GM12872 (cell line): ENCODE measurements around the gene SMYD2.

Experiments
- TF ChIP-seq, protein P1 (sequence below): IDR thresholded peaks from 3 replicates; pipeline ENCODE4 v1.5.1; 2011; ENCODE audit warnings: low read depth, mild to moderate bottlenecking, low read length, moderate library complexity; ENCODE audit not compliant: insufficient read depth

Gene SMYD2

GRCh38 chr1:214362188-214362882, 81.4 kb downstream of the SMYD2 start:
- TF ChIP-seq, protein P1, sequence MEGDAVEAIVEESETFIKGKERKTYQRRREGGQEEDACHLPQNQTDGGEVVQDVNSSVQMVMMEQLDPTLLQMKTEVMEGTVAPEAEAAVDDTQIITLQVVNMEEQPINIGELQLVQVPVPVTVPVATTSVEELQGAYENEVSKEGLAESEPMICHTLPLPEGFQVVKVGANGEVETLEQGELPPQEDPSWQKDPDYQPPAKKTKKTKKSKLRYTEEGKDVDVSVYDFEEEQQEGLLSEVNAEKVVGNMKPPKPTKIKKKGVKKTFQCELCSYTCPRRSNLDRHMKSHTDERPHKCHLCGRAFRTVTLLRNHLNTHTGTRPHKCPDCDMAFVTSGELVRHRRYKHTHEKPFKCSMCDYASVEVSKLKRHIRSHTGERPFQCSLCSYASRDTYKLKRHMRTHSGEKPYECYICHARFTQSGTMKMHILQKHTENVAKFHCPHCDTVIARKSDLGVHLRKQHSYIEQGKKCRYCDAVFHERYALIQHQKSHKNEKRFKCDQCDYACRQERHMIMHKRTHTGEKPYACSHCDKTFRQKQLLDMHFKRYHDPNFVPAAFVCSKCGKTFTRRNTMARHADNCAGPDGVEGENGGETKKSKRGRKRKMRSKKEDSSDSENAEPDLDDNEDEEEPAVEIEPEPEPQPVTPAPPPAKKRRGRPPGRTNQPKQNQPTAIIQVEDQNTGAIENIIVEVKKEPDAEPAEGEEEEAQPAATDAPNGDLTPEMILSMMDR = no peak

- TF ChIP-seq, protein P1 = no peak
These were observed 82.4 kb downstream of the SMYD2 start for GRCh38 chr1:214363386-214363785.

- TF ChIP-seq, protein P1 = no peak
These were observed 83.4 kb downstream of the SMYD2 start for GRCh38 chr1:214364386-214364785.

GRCh38 chr1:214364786-214365295, 83.9 kb downstream of the SMYD2 start:
- TF ChIP-seq, protein P1 = no peak

DNA sequence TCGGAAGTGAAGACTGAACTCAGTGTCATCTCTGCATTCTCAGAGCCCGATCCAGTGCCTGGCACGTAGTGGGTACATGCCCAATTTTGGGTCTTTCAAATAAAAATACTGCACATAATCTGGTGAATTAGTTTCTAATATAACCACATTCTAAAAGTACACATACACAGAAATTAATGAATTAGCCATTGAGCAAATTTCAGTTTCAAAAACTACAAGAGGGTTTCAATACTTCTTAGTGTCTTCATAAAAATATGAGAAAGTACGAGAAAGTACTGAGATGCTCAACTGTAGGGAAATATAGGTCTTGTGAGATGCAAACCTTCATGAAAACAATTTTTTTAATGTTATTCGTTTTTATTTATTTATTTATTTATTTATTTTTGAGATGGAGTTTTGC, 86.9 kb downstream of the SMYD2 start:
- TF ChIP-seq, protein P1 = no peak

DNA sequence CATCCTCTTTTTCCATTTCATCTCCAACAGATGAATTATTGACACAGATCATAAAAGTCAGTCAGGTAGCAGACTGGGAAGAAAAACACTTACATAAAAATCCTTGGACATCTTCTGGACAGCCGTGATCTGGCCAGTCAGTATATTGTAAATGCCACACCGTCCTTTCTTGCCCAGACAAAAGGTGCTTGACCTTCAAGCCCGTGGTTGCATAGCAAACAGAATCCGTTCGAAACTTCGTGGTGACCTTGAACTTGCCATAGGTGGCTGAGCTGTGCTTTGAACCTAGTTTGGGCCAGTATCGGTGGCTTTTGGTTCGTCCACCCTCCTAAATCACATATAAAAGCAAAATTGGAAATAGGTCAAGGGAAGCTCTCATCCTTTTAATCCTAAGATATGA, 88.4 kb downstream of the SMYD2 start:
- TF ChIP-seq, protein P1 = no peak

DNA sequence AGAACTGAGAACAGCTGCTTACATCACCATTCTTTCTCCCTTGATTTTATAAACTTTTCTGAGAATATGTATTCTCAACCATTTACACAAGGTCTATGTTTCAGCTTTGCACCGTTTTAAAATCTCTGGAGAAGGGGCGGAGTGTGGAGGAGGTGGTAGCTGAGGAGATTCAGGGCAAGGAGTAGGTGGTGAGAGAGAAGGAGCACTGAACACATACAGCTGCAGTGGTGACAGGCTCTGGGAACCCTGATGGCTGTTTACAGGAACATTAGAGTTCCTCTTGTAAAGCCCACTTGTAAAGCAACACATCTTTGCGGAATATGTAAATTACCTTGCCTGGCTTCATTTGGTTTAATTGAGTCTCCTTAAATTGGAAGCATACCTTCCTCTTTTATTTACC, 89.7 kb downstream of the SMYD2 start:
- TF ChIP-seq, protein P1 = no peak
